Naive thymus-derived CD8-positive, alpha-beta T cell (primary cell): ENCODE results near the gene SHH. TPM values are rescaled to one million over a fixed set of nuclear protein-coding genes. Genes with fewer than 3 reads are reported as not detected.

Experiments
- ATAC-seq, 2 donors: fragments of 150-1000 bp; cut with Tn5 transposase in 1 of 2; sonication (Bioruptor Pico), chemical (Tn5 transposase) in 1 of 2; 1 replicate in 1 of 2; 2 replicates in 1 of 2; pipeline ENCODE4 v1.10.0; 2021; ENCODE audit warnings: mild to moderate bottlenecking in 2 of 2, moderate library complexity in 2 of 2
- POLR2A ChIA-PET: fragments of 350-600 bp; sonication (Branson Sonifier 250); formaldehyde crosslinking; loops from one replicate; lab custom pipeline; 2021; ENCODE audit warnings: antibody characterized with exemption; lab: Charles Lee
- DNase-seq, 10 donors: peaks; one replicate each; pipeline versions ENCODE4 v3.0.0 to v3.0.0-alpha.2; 2020 to 2022
- H3K27ac Mint-ChIP-seq, 10 donors: one replicate each; pipeline ENCODE4 v1.8.0; 2020 to 2022; ENCODE audit warnings: mild to moderate bottlenecking in 10 of 10, mixed read lengths in 10 of 10, moderate library complexity in 4 of 10, inconsistent platforms in 1 of 10
- H3K27me3 Mint-ChIP-seq, 5 donors: one replicate each; pipeline ENCODE4 v1.8.0; 2021 to 2022; ENCODE audit warnings: mixed read lengths in 5 of 5
- H3K36me3 Mint-ChIP-seq, 3 donors: one replicate each; pipeline ENCODE4 v1.8.0; 2020 to 2022; ENCODE audit warnings: mixed read lengths in 3 of 3, mild to moderate bottlenecking in 2 of 3, inconsistent platforms in 1 of 3
- H3K4me1 Mint-ChIP-seq, 4 donors: one replicate each; pipeline ENCODE4 v1.8.0; 2021 to 2022; ENCODE audit warnings: mixed read lengths in 4 of 4
- H3K4me3 Mint-ChIP-seq, 10 donors: one replicate each; pipeline ENCODE4 v1.8.0; 2020 to 2022; ENCODE audit warnings: mild to moderate bottlenecking in 10 of 10, mixed read lengths in 10 of 10, moderate library complexity in 6 of 10, inconsistent platforms in 1 of 10
- H3K9me3 Mint-ChIP-seq, 9 donors: one replicate each; pipeline ENCODE4 v1.8.0; 2020 to 2022; ENCODE audit warnings: mixed read lengths in 9 of 9, mild to moderate bottlenecking in 3 of 9, inconsistent platforms in 1 of 9, moderate library complexity in 1 of 9
- polyA plus RNA-seq, 3 donors: library from polyadenylated mRNA; unstranded; fragments of 300-500 nt; fragmentation: Illumina TruSeq; gene quantifications; one replicate each; pipeline ENCODE4 v1.2.3, GENCODE V29; 2021
- total RNA-seq, 8 experiments: library from RNA in 2 of 8; stranded (reverse) in 2 of 8; gene quantifications; one replicate each; pipeline ENCODE4 v1.2.3 and lab custom pipeline; 2021 to 2026

SHH gene
- total and polyA plus RNA-seq, 5 experiments from 2014 or later: 0.11 TPM; not detected in 4

GRCh38 chr7:155848691-155849669, 36.7 kb upstream of the SHH start:
- POLR2A ChIA-PET: no interaction called here
- H3K9me3 Mint-ChIP-seq: peaks cover 0 to 8% (median 0%) of the 10 kb centered on the region in 9 donors
- H3K27ac Mint-ChIP-seq: no peak overlapping the region
- ATAC-seq (no peak), DNase-seq (no peak)
- H3K4me1 Mint-ChIP-seq: no peaks in the 10 kb centered on the region
- H3K27me3 Mint-ChIP-seq: peaks cover 1 to 32% (median 19%) of the 10 kb centered on the region in 5 donors
- H3K4me3 Mint-ChIP-seq: no peak overlapping the region
- no peaks in the 10 kb centered on the region for H3K36me3 Mint-ChIP-seq

GRCh38 chr7:155847821-155848435, 35.7 kb upstream of the SHH start:
- Mint-ChIP-seq H3K9me3 (peaks cover 0 to 1% (median 0%) of the 10 kb centered on the region in 9 donors), H3K4me3 (no peak overlapping the region), H3K27me3 (peaks cover 1 to 28% (median 19%) of the 10 kb centered on the region in 5 donors), H3K4me1 (no peaks in the 10 kb centered on the region), H3K36me3 (no peaks in the 10 kb centered on the region), H3K27ac (no peak overlapping the region)
- no peak for ATAC-seq
- DNase-seq: no peak
- POLR2A ChIA-PET: no interaction called here

- Mint-ChIP-seq H3K27me3 (peaks cover 1 to 19% (median 17%) of the 10 kb centered on the region in 5 donors), H3K36me3 (no peaks in the 10 kb centered on the region), H3K27ac (no peak overlapping the region), H3K4me3 (no peak overlapping the region), H3K4me1 (no peaks in the 10 kb centered on the region), H3K9me3 (no peaks in the 10 kb centered on the region)
- POLR2A ChIA-PET: no interaction called here
- no peak for DNase-seq
- ATAC-seq: no peak
Measured at GRCh38 chr7:155846936-155847335, 34.7 kb upstream of the SHH start.

GRCh38 chr7:155846156-155846555, 33.9 kb upstream of the SHH start:
- Mint-ChIP-seq H3K36me3 (no peaks in the 10 kb centered on the region), H3K4me1 (no peaks in the 10 kb centered on the region), H3K27ac (no peak overlapping the region), H3K27me3 (peaks cover 1 to 21% (median 17%) of the 10 kb centered on the region in 5 donors), H3K9me3 (no peaks in the 10 kb centered on the region), H3K4me3 (no peak overlapping the region)
- peak in 1 of 10 donors; percentile 36 for DNase-seq
- POLR2A ChIA-PET: no interaction called here
- no peak for ATAC-seq

GRCh38 chr7:155845226-155845625, 33.0 kb upstream of the SHH start:
- Mint-ChIP-seq H3K4me3 (no peak overlapping the region), H3K36me3 (no peaks in the 10 kb centered on the region), H3K9me3 (no peaks in the 10 kb centered on the region), H3K27me3 (peaks cover 2 to 21% (median 13%) of the 10 kb centered on the region in 5 donors), H3K4me1 (no peaks in the 10 kb centered on the region), H3K27ac (no peak overlapping the region)
- POLR2A ChIA-PET: no interaction called here
- DNase-seq (peak in 1 of 10 donors; percentile 44), ATAC-seq (no peak)

- peak in 1 of 10 donors; percentile 58 for DNase-seq
- Mint-ChIP-seq H3K27me3 (peaks cover 5 to 19% (median 9%) of the 10 kb centered on the region in 5 donors), H3K4me3 (no peak overlapping the region), H3K36me3 (no peaks in the 10 kb centered on the region), H3K27ac (no peak overlapping the region), H3K9me3 (no peaks in the 10 kb centered on the region), H3K4me1 (no peaks in the 10 kb centered on the region)
- POLR2A ChIA-PET: no interaction called here
- ATAC-seq: no peak
Measured at GRCh38 chr7:155844526-155844925, 32.3 kb upstream of the SHH start.

- DNase-seq (peak in 1 of 10 donors; percentile 49), ATAC-seq (no peak)
- Mint-ChIP-seq H3K27me3 (peaks cover 3 to 14% (median 5%) of the 10 kb centered on the region in 5 donors), H3K4me3 (no peak overlapping the region), H3K9me3 (no peaks in the 10 kb centered on the region), H3K4me1 (no peaks in the 10 kb centered on the region), H3K36me3 (no peaks in the 10 kb centered on the region), H3K27ac (no peak overlapping the region)
- POLR2A ChIA-PET: no interaction called here
Measured at GRCh38 chr7:155844019-155844453, 31.8 kb upstream of the SHH start.

- H3K27ac Mint-ChIP-seq: no peak overlapping the region
- ATAC-seq: no peak
- no peaks in the 10 kb centered on the region for H3K9me3 Mint-ChIP-seq
- peak in 1 of 10 donors; percentile 59 for DNase-seq
- no peak overlapping the region for H3K4me3 Mint-ChIP-seq
- no peaks in the 10 kb centered on the region for H3K4me1 Mint-ChIP-seq
- peaks cover 0 to 9% (median 3%) of the 10 kb centered on the region in 5 donors for H3K27me3 Mint-ChIP-seq
- POLR2A ChIA-PET: no interaction called here
- H3K36me3 Mint-ChIP-seq: no peaks in the 10 kb centered on the region
Measured at GRCh38 chr7:155843426-155844018, 31.3 kb upstream of the SHH start.

GRCh38 chr7:155842496-155843265, 30.4 kb upstream of the SHH start:
- ATAC-seq: no peak
- Mint-ChIP-seq H3K27me3 (peaks cover 0 to 9% (median 3%) of the 10 kb centered on the region in 5 donors), H3K27ac (peak overlapping the region in 1 of 10 donors; percentile 62), H3K4me1 (no peaks in the 10 kb centered on the region), H3K4me3 (no peak overlapping the region), H3K36me3 (no peaks in the 10 kb centered on the region), H3K9me3 (no peaks in the 10 kb centered on the region)
- DNase-seq: peak in 1 of 10 donors; percentile 53
- POLR2A ChIA-PET: no interaction called here

GRCh38 chr7:155840909-155841308, 28.6 kb upstream of the SHH start:
- DNase-seq: peak in 1 of 10 donors; percentile 27
- Mint-ChIP-seq H3K27ac (no peak overlapping the region), H3K36me3 (no peaks in the 10 kb centered on the region), H3K4me3 (no peak overlapping the region), H3K9me3 (no peaks in the 10 kb centered on the region), H3K27me3 (peaks cover 0 to 9% (median 3%) of the 10 kb centered on the region in 5 donors), H3K4me1 (no peaks in the 10 kb centered on the region)
- POLR2A ChIA-PET: no interaction called here
- ATAC-seq: no peak

GRCh38 chr7:155840262-155840885, 28.1 kb upstream of the SHH start:
- ATAC-seq: no peak
- H3K27ac Mint-ChIP-seq: peak overlapping the region in 1 of 10 donors; percentile 14
- no peaks in the 10 kb centered on the region for H3K36me3 Mint-ChIP-seq
- no peak overlapping the region for H3K4me3 Mint-ChIP-seq
- H3K27me3 Mint-ChIP-seq: peaks cover 0 to 9% (median 3%) of the 10 kb centered on the region in 5 donors
- DNase-seq: peak in 1 of 10 donors; percentile 35
- H3K4me1 Mint-ChIP-seq: no peaks in the 10 kb centered on the region
- POLR2A ChIA-PET: no interaction called here
- H3K9me3 Mint-ChIP-seq: no peaks in the 10 kb centered on the region

GRCh38 chr7:155839461-155839860, 27.2 kb upstream of the SHH start:
- DNase-seq: peak in 1 of 10 donors; percentile 19
- no peaks in the 10 kb centered on the region for H3K9me3 Mint-ChIP-seq
- no peak overlapping the region for H3K27ac Mint-ChIP-seq
- no peak overlapping the region for H3K4me3 Mint-ChIP-seq
- no peak for ATAC-seq
- POLR2A ChIA-PET: no interaction called here
- H3K27me3 Mint-ChIP-seq: peaks cover 0 to 9% (median 3%) of the 10 kb centered on the region in 5 donors
- no peaks in the 10 kb centered on the region for H3K36me3 Mint-ChIP-seq
- no peaks in the 10 kb centered on the region for H3K4me1 Mint-ChIP-seq
